Neural progenitor cell (in vitro differentiated cells): Measurements from ENCODE around the gene TP73.
"Not testable (repeated sequence)": the region's sequence is repeated elsewhere in the genome, so short reads cannot be mapped to it uniquely, and the experiment has no call there.

Experiments
- CTCF ChIP-seq: fragments of 200-600 bp; sonication (generic); IDR thresholded peaks from 2 replicates; pipeline ENCODE4 v1.5.1; 2017; ENCODE audit warnings: antibody characterized with exemption, mild to moderate bottlenecking
- EZH2 ChIP-seq: fragments of 200-600 bp; sonication (generic); IDR thresholded peaks from 2 replicates; pipeline ENCODE4 v1.6.1; 2017; ENCODE audit warnings: antibody characterized with exemption, mild to moderate bottlenecking, moderate library complexity

GRCh38 chr1:3621151-3621671 is 31.1 kb upstream of the TP73 start:
- not testable (repeated sequence) for TF ChIP-seq EZH2
- TF ChIP-seq CTCF: peak; percentile 47
